HG02623 (cell line): ENCODE measurements around the gene DPP4.

Experiments
- ATAC-seq: cut with Tn5 transposase; IDR thresholded peaks from one replicate; pipeline ENCODE4 v1.9.1; 2021; ENCODE audit warnings: moderate library complexity; ENCODE audit not compliant: unreplicated experiment

Gene DPP4

GRCh38 chr2:162073888-162074631 is at the start of gene DPP4:
TSS of gene DPP4 (minus strand) at chr2:162074215. CDS start at chr2:162073981, 234 bp downstream.
- ATAC-seq: peak; percentile 86

DNA sequence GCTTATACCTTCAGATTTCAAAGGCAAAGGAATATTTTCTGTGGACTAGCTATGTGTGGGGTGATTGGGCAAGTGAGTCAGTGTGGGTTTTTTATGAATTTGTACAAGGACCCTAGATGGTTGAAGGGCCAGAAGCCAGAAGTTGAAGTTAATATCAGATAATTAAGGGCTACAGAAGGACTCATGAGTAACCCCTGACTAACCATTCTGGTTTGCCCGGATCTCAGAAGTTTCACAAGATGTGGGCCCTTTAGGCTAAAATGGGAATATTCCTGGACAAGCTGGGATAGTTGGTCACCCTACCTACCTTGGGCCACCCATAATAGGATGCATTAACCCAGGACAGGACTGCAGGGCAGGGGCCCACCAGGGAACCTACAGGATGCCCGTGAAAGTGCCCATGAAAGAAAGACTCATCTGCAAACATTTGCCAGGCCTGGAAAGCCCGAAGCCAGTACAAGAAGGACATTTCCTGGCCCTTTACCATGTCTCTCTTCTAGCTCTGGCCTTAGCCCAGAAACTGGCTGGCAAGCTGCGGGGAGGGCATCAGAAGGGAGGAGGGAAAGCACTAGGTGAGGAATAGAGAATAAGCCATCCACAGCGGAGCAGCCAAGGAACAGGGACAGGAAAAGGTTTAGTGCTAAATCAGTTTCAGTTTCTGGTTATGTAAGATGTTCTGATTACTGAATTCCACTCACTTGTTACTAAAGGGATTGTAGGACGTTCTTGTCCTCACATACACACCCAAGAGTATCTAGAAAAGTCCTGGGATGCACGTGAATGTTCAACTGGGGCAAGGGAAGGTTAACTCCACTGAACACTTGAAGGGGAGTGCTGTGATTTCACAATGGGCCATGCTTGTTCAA is 44.4 kb upstream of the DPP4 start:
- no peak for ATAC-seq

DNA sequence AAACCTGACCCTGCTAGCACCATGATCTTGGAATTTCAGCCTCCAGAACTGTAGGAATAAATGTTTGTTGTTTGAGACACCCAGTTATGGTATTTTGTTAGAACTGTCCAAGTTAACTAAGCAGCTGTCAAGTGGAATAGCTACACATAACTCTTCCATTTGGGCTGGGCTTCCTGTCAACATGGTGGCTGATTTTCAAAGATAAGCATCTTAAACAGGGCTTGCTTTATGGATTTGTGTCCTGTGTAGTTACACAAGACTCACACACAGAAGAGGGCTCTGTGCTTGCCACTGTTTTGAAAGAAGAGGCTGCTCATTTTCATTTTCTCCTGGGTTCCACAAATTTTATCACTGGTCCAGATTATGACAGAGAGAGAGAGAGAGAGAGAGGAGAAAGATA is 42.3 kb upstream of the DPP4 start:
- no peak for ATAC-seq

DNA sequence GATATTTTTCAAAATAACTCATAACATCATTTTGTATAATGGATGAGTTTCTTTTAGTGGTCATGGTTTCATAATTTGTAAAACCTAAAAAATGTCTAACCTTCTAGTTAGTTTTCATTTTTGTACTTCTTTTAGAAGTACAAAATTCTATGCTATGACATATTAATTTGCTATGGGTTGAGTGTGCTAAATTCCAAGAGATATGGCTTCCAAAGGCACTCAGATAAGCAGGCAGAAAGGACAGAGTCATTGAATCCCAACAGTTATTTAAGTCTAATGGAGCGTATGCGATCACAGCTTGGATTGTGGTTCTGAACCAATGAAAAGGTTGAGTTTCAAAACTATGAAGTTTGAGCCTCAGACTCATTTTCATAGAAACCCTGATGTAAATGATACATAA is 41.1 kb upstream of the DPP4 start:
- no peak for ATAC-seq

GRCh38 chr2:162114271-162114670 is 40.3 kb upstream of the DPP4 start:
- ATAC-seq: no peak

GRCh38 chr2:162113776-162114168 is 39.8 kb upstream of the DPP4 start:
- ATAC-seq: no peak

DNA sequence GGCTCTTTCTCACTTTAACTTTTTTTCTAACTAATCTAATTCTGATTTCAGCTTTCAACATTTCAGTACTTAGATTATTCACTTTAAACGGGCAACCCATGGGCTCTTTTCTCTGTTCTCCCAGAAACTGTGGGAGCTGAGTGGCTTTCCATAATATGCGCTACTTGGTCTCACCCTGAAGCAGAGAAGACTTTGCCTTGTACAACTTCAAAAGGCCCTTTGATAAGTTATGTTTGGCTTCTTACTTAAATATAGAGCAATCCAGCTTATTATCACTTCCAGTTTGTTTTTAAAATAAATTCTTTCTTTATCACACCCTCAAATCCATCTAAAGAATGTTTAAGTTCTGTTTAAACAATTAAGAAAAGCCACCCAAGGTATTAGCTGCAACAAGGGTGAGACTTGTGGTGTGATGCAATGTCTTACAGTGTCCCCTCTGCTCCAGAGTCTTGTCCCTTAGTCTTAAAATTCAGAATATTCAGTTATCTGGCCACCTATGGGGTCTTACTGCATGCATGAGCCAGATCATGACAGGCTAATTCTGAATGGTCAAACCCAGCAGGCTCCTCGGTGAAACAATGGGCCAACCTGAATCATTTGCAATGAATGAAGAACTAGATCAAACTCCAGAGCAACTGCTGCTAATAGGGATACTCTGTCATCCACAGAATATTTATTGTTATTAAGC is 39.2 kb upstream of the DPP4 start:
- ATAC-seq: no peak

GRCh38 chr2:162111958-162112850 is 38.2 kb upstream of the DPP4 start:
- no peak for ATAC-seq

DNA sequence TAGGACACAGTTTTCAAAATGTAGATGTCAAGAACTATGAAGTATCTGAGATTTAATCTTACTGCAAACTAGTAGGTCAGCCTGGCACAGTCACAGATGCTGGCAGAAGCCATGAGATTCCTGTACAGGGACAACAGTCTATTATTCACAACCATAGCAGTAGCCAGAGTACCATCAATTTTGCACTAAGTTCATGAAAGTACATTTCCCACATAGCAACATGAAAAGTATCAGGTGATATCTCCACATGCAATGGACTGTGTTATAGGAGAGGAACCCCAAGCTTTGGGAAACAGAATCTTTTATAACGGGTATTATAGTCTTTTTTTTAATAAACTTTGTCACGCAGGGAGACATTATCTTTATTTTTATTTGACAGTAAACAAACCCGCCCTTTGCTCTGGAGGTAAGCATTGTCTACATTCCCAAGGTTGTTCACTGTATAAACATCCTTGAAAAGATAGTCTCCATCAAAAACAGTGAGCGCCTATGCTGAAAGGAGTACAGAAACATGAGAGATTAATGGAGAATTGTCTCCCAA is 33.4 kb upstream of the DPP4 start:
- no peak for ATAC-seq

DNA sequence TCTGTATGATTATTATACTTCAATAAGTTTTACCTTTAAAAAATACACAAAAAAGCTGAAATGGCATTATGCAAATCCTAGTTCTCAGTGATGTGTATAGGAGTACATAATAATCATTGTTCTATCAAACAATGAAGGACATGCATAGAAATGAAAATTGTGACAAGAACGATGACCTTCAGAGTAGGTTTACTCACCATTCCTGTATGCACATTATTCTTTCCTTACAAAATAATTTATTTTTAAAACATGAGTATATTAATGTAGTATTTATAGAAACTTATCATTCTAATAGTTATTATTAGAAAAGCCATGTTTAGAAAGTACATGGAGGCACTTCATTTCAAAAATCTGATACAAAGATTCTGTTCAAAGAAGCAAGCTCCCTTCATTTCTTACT is 32.7 kb upstream of the DPP4 start:
- no peak for ATAC-seq

DNA sequence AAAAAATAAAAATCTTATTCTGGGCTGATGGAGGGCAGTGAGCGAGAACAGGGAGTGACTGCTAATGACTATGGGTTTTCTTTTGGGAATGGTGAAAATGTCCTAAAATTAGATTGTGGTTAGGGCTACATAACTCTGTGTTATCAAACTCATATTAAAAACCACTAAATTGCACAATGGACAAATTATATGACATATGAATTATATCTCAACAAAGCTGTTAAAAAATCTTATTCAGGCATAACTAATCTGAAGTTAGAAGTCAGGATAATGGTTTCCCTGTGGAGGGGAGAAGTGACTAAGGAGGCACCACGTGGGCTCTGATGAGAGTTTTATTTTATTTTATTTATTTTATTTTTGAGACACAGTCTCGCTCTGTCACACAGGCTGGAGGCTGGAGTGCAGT is 32.1 kb upstream of the DPP4 start:
- no peak for ATAC-seq

- ATAC-seq: no peak
Observed at GRCh38 chr2:162103443-162104009, 29.5 kb upstream of the DPP4 start.

- no peak for ATAC-seq
Observed at GRCh38 chr2:162100579-162100978, 26.6 kb upstream of the DPP4 start.

DNA sequence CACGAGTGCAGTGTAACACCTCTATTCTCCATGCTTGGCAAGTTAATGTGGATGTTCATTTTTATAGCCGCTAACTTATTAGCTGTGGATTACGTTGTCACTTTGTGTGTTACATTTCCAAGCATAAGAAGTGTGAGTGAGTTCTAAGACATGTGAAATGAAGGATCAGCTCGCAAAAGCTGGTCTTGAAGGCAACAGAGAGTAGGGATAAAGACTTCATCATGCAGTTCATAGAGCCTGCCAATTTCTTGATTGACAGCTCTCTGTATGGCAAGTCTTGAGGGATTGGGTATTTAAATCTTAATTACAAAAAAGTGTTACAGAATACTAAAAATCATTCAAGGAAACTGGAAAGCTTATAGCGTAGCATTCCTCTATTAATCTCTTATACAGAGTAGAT is 25.8 kb upstream of the DPP4 start:
- ATAC-seq: no peak

DNA sequence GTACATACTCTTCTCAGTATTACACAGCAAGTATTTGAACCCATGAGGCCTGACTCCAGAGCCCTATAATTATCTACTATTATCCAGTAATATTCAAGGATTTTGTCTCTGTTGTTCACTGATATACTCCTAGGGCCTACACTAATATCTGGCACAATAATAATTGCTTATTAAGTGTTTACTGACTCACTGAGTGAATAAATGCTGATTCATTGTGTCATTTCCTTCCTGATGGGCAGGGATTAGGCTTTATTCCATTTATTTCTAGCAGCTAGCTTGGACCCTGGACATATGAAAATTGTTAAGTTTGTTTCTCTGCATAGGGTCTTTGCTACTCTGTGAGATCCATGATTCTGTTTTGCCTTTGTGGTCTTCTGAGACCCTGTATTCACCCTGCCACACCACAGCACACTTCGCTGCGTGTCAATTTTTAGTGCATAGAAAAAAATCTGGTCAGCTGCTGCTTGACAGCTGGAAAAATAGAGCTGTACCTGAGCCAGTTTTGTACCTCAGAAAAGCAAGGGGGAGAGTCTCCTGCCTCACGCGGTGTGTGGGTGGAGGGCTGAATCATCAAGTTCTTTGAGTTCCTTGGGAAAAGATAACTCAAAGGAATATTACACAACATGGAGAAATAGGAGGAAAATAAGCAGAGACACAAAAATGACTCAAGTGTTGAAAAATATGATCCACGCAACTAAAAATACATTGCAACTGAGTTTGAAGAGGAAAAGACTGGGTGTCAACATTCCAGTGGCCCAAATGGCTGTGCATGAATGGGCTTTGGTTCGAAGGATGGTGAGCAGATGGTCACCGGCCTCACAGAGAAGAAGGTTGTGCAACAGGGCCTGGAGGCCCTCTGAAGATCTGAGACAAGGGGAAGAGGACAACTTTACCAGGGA is 18.9 kb upstream of the DPP4 start:
- no peak for ATAC-seq

- ATAC-seq: no peak
Observed at GRCh38 chr2:162092008-162092390, 18.0 kb upstream of the DPP4 start.

DNA sequence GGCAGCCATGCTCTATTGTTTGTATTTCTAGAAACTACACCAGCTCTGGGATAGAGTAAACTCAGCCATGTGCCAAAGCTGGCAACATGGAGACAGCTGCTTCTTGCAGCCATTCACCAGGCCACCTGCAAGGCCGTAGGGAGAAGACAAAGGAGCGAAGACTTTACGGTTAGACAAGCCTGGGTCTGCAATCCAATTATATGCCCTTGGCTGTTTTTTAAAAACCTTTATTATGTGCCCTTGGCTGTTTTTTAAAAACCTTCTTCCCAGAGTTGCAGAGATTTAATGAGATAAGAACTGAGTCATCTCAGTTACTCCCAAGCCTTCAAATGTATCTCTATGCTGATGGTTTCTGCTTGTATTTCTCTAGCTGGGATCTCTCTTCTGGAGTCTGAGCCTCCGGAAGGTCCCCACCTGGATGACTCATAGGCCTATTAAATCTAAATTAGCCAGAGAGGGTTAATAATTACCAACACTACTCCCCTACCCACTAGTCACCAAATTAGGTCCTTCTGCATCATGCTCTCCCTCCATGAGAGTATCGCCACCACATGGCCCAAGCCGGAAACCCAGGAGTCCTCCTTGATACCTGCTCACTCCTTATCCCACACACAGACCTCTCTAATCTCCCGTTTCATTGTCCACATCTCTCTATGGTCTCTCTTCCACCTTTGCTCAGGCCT is 17.5 kb upstream of the DPP4 start:
- peak; percentile 49 for ATAC-seq

GRCh38 chr2:162090109-162090508 is 16.1 kb upstream of the DPP4 start:
- no peak for ATAC-seq

DNA sequence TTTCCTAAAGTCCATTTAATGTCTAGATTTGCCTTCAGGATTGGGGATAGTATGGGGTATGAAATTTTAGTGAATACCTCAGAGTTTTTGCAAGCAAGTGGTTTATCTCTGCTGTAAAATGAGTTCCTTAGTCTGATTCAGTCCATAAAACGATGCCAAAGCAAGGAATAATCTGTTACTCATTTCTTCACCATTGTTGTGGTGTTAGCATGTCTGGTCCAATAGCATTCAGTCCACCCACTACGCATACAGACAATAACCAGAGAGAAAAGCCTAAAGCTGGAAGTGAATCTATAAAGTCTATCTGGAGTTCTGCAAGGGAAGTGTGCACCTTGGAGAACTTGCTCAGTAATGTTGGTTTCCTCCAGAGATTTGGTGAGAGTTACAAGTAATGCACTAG is 12.9 kb upstream of the DPP4 start:
- no peak for ATAC-seq
